Sigmoid colon (tissue), 7 donors: ENCODE measurements around the gene SBK2. TPM values are rescaled to one million over a fixed set of nuclear protein-coding genes. Genes with fewer than 3 reads are reported as not detected.

ENCODE experiments used
- DNase-seq: peaks from one replicate; pipeline ENCODE4 v3.0.0-alpha.2; 2019
- H3K27ac ChIP-seq, 4 donors: fragments of 200-600 bp; sonication (generic); one replicate each; pipeline ENCODE4 v1.5.1; 2016 to 2019; ENCODE audit warnings: mild to moderate bottlenecking in 1 of 4
- H3K27me3 ChIP-seq, 3 donors: fragments of 200-600 bp; sonication (generic); one replicate each; pipeline ENCODE4 v1.5.1; 2019; ENCODE audit warnings: mild to moderate bottlenecking in 1 of 3
- H3K36me3 ChIP-seq, 4 donors: fragments of 200-600 bp; sonication (generic); one replicate each; pipeline ENCODE4 v1.5.1; 2016 to 2019
- H3K4me1 ChIP-seq, 4 donors: fragments of 200-600 bp; sonication (generic); one replicate each; pipeline ENCODE4 v1.5.1; 2017 to 2019
- H3K4me3 ChIP-seq, 4 donors: fragments of 200-600 bp; sonication (generic); one replicate each; pipeline ENCODE4 v1.5.1; 2017 to 2019; ENCODE audit warnings: mild to moderate bottlenecking in 2 of 4, moderate library complexity in 1 of 4
- H3K9me3 ChIP-seq, 4 donors: fragments of 200-600 bp in 3 of 4; sonication (generic) in 3 of 4; one replicate each; pipeline versions ENCODE4 v1.5.1 to v1.6.1; 2013 to 2019
- EP300 ChIP-seq, 4 donors: sonication (generic); formaldehyde crosslinking; IDR thresholded peaks; one replicate each; pipeline ENCODE4 v1.6.1; 2017; ENCODE audit warnings: antibody characterized with exemption in 4 of 4
- POLR2A ChIP-seq, 2 donors: fragments of 450-650 bp; IDR thresholded peaks; one replicate each; pipeline ENCODE4 v1.6.1; 2016; ENCODE audit warnings: antibody characterized with exemption in 2 of 2, mild to moderate bottlenecking in 2 of 2, moderate library complexity in 2 of 2
- POLR2AphosphoS5 ChIP-seq, 4 donors: sonication (generic); formaldehyde crosslinking; IDR thresholded peaks; one replicate each; pipeline ENCODE4 v1.6.1; 2017; ENCODE audit warnings: antibody characterized with exemption in 4 of 4
- WGBS, 2 donors: extraction: QIAGEN DNeasy Blood & Tissue Kit; methylation state at CpG; one replicate each; pipeline ENCODE4 v1.1.7; 2013; 5-methylcytosine and 5-hydroxymethylcytosine counted together
- intact Hi-C: fragments of 100-400 bp; cut with DNase I; formaldehyde crosslinking; loops from one replicate; pipeline ENCODE4 v1.15.1; 2023
- polyA plus RNA-seq, 3 donors: library from polyadenylated mRNA; stranded (reverse); fragments of 200-250 nt; gene quantifications; one replicate each; pipeline ENCODE4 v1.2.3, GENCODE V29; 2013
- total RNA-seq, 4 donors: library from RNA; depleted of rRNA; stranded (reverse); fragments of >200 nt; gene quantifications; one replicate each; pipeline ENCODE4 v1.1.0, GENCODE V29; 2016
- TF ChIP-seq, protein P1 (sequence below), 4 experiments: fragments of 450-650 bp in 3 of 4; fragments of 200-600 bp in 1 of 4; IDR thresholded peaks; one replicate each; pipeline ENCODE4 v1.5.1; 2016 to 2019; ENCODE audit warnings: antibody characterized with exemption in 4 of 4, mild to moderate bottlenecking in 3 of 4, moderate library complexity in 2 of 4
- donor health status: healthy with polysubstance abuse.
- donor health status: Bipolar disorder and iron deficiency.
- donor health status: healthy.

The SBK2 gene
- total and polyA plus RNA-seq, 7 donors: not detected

GRCh38 chr19:55527197-55528029 lies 9.5 kb downstream of the SBK2 start:
- Histone ChIP-seq H3K36me3 (no peaks in the 10 kb centered on the region), H3K27me3 (peaks cover 0 to 30% (median 8%) of the 10 kb centered on the region in 3 donors), H3K9me3 (no peaks in the 10 kb centered on the region), H3K27ac (no peak overlapping the region), H3K4me1 (peaks cover 0 to 15% (median 10%) of the 10 kb centered on the region in 4 donors), H3K4me3 (no peak overlapping the region)
- TF ChIP-seq EP300 (IDR thresholded peaks at IDR 0.05) (no peak), POLR2AphosphoS5 (IDR thresholded peaks at IDR 0.05) (no peak), POLR2A (IDR thresholded peaks at IDR 0.05) (no peak)
- TF ChIP-seq, protein P1, sequence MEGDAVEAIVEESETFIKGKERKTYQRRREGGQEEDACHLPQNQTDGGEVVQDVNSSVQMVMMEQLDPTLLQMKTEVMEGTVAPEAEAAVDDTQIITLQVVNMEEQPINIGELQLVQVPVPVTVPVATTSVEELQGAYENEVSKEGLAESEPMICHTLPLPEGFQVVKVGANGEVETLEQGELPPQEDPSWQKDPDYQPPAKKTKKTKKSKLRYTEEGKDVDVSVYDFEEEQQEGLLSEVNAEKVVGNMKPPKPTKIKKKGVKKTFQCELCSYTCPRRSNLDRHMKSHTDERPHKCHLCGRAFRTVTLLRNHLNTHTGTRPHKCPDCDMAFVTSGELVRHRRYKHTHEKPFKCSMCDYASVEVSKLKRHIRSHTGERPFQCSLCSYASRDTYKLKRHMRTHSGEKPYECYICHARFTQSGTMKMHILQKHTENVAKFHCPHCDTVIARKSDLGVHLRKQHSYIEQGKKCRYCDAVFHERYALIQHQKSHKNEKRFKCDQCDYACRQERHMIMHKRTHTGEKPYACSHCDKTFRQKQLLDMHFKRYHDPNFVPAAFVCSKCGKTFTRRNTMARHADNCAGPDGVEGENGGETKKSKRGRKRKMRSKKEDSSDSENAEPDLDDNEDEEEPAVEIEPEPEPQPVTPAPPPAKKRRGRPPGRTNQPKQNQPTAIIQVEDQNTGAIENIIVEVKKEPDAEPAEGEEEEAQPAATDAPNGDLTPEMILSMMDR (IDR thresholded peaks at IDR 0.05): no peak
- intact Hi-C loops: no loop called here
- 77 to 88% methylated on average over 22 of the region's 22 CpGs for WGBS, 2 donors
- no peak for DNase-seq

DNA sequence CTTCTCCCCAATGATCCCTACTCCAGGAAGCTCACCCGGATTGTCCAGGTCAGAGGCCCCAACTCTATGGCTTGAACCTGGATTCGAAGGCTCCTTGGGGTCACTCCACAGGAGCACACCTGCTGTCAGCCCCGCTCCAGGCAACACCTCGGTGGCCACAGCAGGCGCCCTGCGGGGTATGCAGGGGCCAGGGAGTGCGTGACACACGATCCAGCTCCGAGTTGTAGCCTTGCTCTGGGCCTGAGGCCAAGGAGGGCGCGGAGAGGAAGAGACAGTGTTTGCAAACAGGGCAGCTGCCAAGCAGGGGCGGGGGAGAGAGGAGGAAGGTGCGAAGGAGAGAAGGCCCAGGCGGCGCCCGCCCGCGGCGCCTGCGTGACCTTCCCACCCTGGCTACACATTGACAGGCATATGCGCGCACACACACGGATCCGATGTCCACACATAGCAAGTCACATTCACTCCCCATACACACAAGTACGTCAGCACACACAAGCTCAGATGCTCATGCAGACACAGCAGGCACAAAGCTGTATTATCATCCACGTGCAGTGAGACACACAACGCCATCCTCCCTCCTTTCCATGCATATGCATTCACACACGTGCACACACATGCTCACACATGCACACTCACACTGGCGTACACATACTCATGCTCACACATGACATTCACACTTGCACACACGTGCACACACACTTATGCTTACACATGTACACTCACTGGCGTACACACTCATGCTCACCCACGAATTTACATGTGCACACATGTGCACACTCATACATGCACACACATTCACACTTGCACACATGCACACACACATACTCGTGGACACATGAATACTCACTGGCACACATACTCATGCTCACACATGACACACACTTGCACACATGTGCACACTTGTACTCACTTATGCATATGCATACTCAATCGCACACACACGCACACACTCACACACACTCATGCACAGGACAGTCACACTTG lies 10.4 kb downstream of the SBK2 start:
- H3K27me3 ChIP-seq: peaks cover 0 to 28% (median 8%) of the 10 kb centered on the region in 3 donors
- intact Hi-C loops: no loop called here
- no peak for DNase-seq
- TF ChIP-seq EP300 (IDR thresholded peaks at IDR 0.05) (no peak), POLR2A (IDR thresholded peaks at IDR 0.05) (no peak)
- TF ChIP-seq, protein P1 (IDR thresholded peaks at IDR 0.05): no peak
- H3K36me3 ChIP-seq: no peaks in the 10 kb centered on the region
- H3K4me1 ChIP-seq: peaks cover 0 to 15% (median 12%) of the 10 kb centered on the region in 4 donors
- H3K4me3 ChIP-seq: no peak overlapping the region
- H3K9me3 ChIP-seq: no peaks in the 10 kb centered on the region
- H3K27ac ChIP-seq: no peak overlapping the region
- WGBS, 2 donors: 19 to 35% methylated on average over 35 of the region's 35 CpGs

DNA sequence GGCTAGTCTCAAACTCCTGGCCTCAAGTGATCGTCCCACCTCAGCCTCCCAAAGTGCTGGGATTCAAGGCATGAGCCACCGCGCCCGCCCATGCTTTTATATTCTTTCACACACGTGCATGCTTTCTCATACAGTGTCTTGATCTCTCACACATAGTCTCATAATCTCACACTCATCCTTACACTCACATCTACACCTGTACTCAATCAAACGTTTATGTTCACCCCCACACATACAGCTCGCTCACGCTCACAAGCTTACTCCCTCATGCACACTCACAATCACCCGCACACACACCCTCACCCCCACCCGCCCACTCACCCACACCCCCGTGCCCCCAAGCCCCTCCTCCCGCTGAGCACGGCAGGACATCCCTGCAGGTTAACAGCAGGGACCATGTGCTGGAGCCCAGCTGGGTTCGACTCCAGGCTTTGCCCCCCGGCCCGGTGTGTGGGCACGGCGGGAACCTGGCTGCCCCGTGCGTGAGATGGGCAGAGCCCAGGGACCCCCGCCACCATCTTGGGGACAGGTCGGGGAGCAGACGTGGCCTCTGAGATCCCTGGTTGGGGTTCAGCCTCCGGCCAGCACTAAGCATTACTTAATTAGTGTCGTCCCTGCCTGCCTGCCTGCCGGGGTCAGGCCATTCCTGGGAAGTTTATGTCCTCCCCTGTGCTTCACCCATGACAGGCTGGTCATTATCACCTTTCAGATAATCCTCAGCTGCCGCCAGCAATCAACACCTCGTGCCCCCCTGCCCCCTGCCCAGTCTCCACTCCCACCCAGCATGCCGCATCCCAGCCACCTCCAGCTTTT lies 11.4 kb downstream of the SBK2 start:
- Histone ChIP-seq H3K9me3 (no peaks in the 10 kb centered on the region), H3K27me3 (peaks cover 0 to 19% (median 8%) of the 10 kb centered on the region in 3 donors), H3K27ac (no peak overlapping the region), H3K36me3 (no peaks in the 10 kb centered on the region), H3K4me1 (peaks cover 0 to 18% (median 12%) of the 10 kb centered on the region in 4 donors), H3K4me3 (no peak overlapping the region)
- no peak for DNase-seq
- no peak for TF ChIP-seq POLR2A (IDR thresholded peaks at IDR 0.05)
- 57 to 66% methylated on average over 29 of the region's 29 CpGs for WGBS, 2 donors
- intact Hi-C loops: no loop called here

- Histone ChIP-seq H3K27me3 (no peaks in the 10 kb centered on the region), H3K4me3 (no peak overlapping the region), H3K4me1 (peaks cover 0 to 17% (median 9%) of the 10 kb centered on the region in 4 donors), H3K36me3 (no peaks in the 10 kb centered on the region), H3K9me3 (no peaks in the 10 kb centered on the region), H3K27ac (no peak overlapping the region)
- TF ChIP-seq POLR2AphosphoS5 (IDR thresholded peaks at IDR 0.05) (no peak), POLR2A (IDR thresholded peaks at IDR 0.05) (no peak), EP300 (IDR thresholded peaks at IDR 0.05) (no peak)
- TF ChIP-seq, protein P1 (IDR thresholded peaks at IDR 0.05): no peak
- intact Hi-C loops: no loop called here
- WGBS, 2 donors: 64 to 82% methylated on average over 14 of the region's 14 CpGs
- DNase-seq: no peak
Observed at GRCh38 chr19:55520691-55521292, 16.1 kb downstream of the SBK2 start.
